Transverse colon (tissue), 3 donors: ENCODE data around the gene SERPINB11.

Experiments used
- CTCF ChIP-seq, 5 experiments: fragments of 200-600 bp in 3 of 5; fragments of 450-650 bp in 2 of 5; sonication (generic) in 3 of 5; IDR thresholded peaks; 1 replicate in 2 of 5; 2 replicates in 3 of 5; pipeline ENCODE4 v1.5.1; 2016 to 2017; ENCODE audit warnings: antibody characterized with exemption in 5 of 5, inconsistent platforms in 3 of 5, mild to moderate bottlenecking in 2 of 5, moderate library complexity in 1 of 5
- EP300 ChIP-seq: sonication (generic); formaldehyde crosslinking; IDR thresholded peaks from one replicate; pipeline ENCODE4 v1.6.1; 2017; ENCODE audit warnings: antibody characterized with exemption, low read depth
- POLR2A ChIP-seq: fragments of 450-650 bp; IDR thresholded peaks from one replicate; pipeline ENCODE4 v1.6.1; 2016; ENCODE audit warnings: antibody characterized with exemption, mild to moderate bottlenecking, moderate library complexity

- TF ChIP-seq CTCF (IDR thresholded peaks at IDR 0.05) (no peak), EP300 (no peak), POLR2A (no peak)
Measured at GRCh38 chr18:63762518-63762917, 59.8 kb downstream of the SERPINB11 start.
